ENCODE data around the gene SLC16A3. TPM values are rescaled to one million over a fixed set of nuclear protein-coding genes. Genes with fewer than 3 reads are reported as not detected.

The SLC16A3 gene
- total and polyA plus RNA-seq, 2 donors (not counting 3 experiments of a cell fraction or from before 2014, with no cell fraction given): 95.9 to 171 TPM

- no peak for TF ChIP-seq FOS (IDR thresholded peaks at IDR 0.05; ENCODE audit: borderline replicate concordance, insufficient read depth, low read length)
- no peak for TF ChIP-seq GATA2 (IDR thresholded peaks at IDR 0.05; ENCODE audit: insufficient read depth, insufficient read length, low read depth, low read length)
- no peak for TF ChIP-seq JUN (IDR thresholded peaks at IDR 0.05; ENCODE audit: borderline replicate concordance, insufficient read depth, insufficient read length, low read depth)
- TF ChIP-seq MYC (IDR thresholded peaks at IDR 0.05; ENCODE audit: low read depth, low read length): no peak
- no peak for TF ChIP-seq POLR2A (IDR thresholded peaks at IDR 0.05; ENCODE audit: low read depth, low read length)
- TF ChIP-seq, protein P1, sequence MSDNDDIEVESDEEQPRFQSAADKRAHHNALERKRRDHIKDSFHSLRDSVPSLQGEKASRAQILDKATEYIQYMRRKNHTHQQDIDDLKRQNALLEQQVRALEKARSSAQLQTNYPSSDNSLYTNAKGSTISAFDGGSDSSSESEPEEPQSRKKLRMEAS (IDR thresholded peaks at IDR 0.05; ENCODE audit: insufficient read depth, insufficient read length): no peak
- TF ChIP-seq POLR2AphosphoS5 (IDR thresholded peaks at IDR 0.05; ENCODE audit: insufficient read depth, low read depth, low read length): no peak
- TF ChIP-seq EZH2 (IDR thresholded peaks at IDR 0.05; ENCODE audit: borderline replicate concordance, low read depth, low read length, severe bottlenecking): no peak
- TF ChIP-seq, protein P2, sequence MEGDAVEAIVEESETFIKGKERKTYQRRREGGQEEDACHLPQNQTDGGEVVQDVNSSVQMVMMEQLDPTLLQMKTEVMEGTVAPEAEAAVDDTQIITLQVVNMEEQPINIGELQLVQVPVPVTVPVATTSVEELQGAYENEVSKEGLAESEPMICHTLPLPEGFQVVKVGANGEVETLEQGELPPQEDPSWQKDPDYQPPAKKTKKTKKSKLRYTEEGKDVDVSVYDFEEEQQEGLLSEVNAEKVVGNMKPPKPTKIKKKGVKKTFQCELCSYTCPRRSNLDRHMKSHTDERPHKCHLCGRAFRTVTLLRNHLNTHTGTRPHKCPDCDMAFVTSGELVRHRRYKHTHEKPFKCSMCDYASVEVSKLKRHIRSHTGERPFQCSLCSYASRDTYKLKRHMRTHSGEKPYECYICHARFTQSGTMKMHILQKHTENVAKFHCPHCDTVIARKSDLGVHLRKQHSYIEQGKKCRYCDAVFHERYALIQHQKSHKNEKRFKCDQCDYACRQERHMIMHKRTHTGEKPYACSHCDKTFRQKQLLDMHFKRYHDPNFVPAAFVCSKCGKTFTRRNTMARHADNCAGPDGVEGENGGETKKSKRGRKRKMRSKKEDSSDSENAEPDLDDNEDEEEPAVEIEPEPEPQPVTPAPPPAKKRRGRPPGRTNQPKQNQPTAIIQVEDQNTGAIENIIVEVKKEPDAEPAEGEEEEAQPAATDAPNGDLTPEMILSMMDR (IDR thresholded peaks at IDR 0.05; ENCODE audit: extremely low read depth in 1 of 2, insufficient read depth in 1 of 2, low read depth in 1 of 2, low read length in 2 of 2): no peak
- Histone ChIP-seq H4K20me1 (replicated peaks; ENCODE audit: control insufficient read depth, extremely low read depth, insufficient read depth, low read length) (no peaks in the 10 kb centered on the region), H3K27ac (ENCODE audit: insufficient read depth, low read depth, low read length) (no peak overlapping the region), H2AFZ (ENCODE audit: low read depth, low read length) (no peak overlapping the region), H3K27me3 (ENCODE audit: control insufficient read depth in 2 of 2, insufficient read depth in 2 of 2, low read length in 2 of 2) (no peaks in the 10 kb centered on the region), H3K4me1 (ENCODE audit: control insufficient read depth, extremely low read depth, insufficient read depth, low read length) (no peaks in the 10 kb centered on the region), H3K9ac (replicated peaks; ENCODE audit: extremely low read depth, insufficient read depth, low read length) (no peak overlapping the region), H3K9me3 (replicated peaks; ENCODE audit: control insufficient read depth, insufficient read depth, low read length) (no peaks in the 10 kb centered on the region), H3K4me3 (replicated peaks in 1 of 3; ENCODE audit: insufficient read depth in 1 of 3, low read depth in 1 of 3, low read length in 3 of 3) (no peak overlapping the region), H3K4me2 (ENCODE audit: insufficient read depth, low read length) (no peak overlapping the region), H3K9me1 (replicated peaks; ENCODE audit: control insufficient read depth, extremely low read depth, insufficient read depth, low read length) (no peaks in the 10 kb centered on the region), H3K79me2 (ENCODE audit: control insufficient read depth, insufficient read depth, low read length) (no peaks in the 10 kb centered on the region), H3K36me3 (ENCODE audit: control insufficient read depth in 2 of 2, extremely low read depth in 1 of 2, insufficient read depth in 2 of 2, low read length in 2 of 2) (peaks cover 0 to 2% of the 10 kb centered on the region in 2 experiments)
- ChIA-PET CTCF (no interaction called here), POLR2A (no interaction called here)
- no TSS peak for BruUV-seq (replicated peaks)
- DNase-seq (ENCODE audit: low read depth, low spot score) (no peak), FAIRE-seq (no peak)
- dilution Hi-C loops (cut with MboI; ENCODE audit: extremely low pct_ligation_motif_present, low sequenced_read_pairs) (no loop called here), intact Hi-C loops (cut with micrococcal nuclease) (no loop called here)
These were observed 44.1 kb upstream of the SLC16A3 start for GRCh38 chr17:82184761-82185160.
